Hepatic stellate cell (primary cell): Measurements from ENCODE around the gene CLNK.
"Not testable (repeated sequence)": the region's sequence is repeated elsewhere in the genome, so short reads cannot be mapped to it uniquely, and the experiment has no call there.

Experiments used
- DNase-seq: peaks from one replicate; pipeline ENCODE4 v3.0.0; 2011; ENCODE audit warnings: low spot score

CLNK gene

GRCh38 chr4:10577508-10578426 lies 106.8 kb downstream of the CLNK start:
- DNase-seq: no peak

- DNase-seq: no peak
Measured at GRCh38 chr4:10577018-10577417, 107.5 kb downstream of the CLNK start.

DNA sequence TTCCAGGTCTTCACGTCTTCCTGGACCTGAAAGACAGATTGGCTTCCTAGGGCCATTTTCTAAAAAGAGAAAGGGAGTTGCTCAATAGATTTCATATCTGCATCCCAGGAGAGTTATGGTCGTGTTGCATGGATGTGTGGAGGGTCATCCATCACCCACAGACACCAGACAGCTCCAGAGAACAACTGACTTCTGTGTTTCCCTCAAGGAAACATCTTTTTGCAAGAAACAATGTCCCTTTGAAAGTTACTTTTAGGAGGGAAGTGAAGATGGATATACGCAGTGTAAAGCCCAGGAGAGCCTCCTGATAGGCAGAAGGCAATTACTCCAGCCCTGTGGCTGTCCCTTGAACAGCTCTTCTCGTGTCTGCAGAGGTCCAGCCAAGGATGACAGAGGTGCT lies 108.3 kb downstream of the CLNK start:
- no peak for DNase-seq

- DNase-seq: no peak
Measured at GRCh38 chr4:10575414-10575813, 109.2 kb downstream of the CLNK start.

DNA sequence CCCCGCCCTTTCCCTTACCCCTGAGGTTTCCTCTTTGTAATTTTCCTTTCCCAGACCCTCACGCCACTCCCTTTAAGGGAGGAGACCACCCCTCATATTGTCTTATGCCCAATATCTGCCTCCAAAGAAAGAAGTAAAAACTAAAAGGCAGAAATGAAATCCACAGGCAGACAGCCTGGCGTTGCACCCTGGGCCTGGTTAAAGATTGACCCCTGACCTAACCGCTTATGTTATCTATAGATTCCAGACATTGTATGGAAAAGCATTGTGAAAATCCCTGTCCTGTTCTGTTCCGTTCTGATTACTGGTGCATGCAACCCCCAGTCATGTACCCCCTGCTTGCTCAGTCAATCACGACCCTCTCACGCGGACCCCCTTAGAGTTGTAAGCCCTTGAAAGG lies 110.0 kb downstream of the CLNK start:
- not testable (repeated sequence) for DNase-seq

DNA sequence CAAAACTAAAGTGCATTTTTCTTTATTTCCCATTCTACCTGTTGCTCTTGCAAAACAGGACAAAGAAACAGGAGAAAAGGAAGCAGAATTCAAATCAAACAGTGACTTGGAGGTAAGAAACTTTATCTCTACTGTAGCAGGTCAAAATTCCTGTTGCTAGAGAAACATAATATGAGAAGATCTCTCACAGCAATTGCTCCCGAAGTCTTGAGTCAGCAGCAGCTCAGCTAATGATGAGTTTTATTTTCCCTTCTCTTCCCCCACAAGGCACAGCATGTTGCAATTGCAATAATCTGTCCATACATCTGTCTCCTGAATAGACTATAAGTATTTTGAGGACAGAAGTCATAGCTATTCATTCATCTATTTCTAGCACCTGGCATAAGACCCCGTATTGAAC lies 112.7 kb downstream of the CLNK start:
- no peak for DNase-seq

- DNase-seq: no peak
Measured at GRCh38 chr4:10569491-10569890, 115.1 kb downstream of the CLNK start.

DNA sequence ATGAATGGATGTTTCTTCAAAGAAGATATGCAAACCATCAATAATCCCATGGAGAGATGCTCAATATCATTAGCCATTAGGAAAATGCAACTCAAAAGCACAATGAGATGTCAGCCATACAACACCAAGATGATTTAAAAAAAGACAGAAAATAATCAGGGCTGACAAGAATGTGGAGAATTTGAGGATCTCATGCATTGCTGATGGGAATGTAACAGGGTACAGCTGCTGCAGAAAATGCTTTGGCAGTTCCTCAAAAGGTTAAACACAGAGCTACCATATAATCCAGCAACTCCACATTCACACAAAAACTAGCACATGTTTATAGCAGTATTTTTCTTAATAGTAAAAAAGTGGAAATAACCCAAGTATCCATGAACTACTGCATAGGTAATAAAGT lies 116.8 kb downstream of the CLNK start:
- no peak for DNase-seq

GRCh38 chr4:10565166-10565780 lies 119.3 kb downstream of the CLNK start:
- no peak for DNase-seq

DNA sequence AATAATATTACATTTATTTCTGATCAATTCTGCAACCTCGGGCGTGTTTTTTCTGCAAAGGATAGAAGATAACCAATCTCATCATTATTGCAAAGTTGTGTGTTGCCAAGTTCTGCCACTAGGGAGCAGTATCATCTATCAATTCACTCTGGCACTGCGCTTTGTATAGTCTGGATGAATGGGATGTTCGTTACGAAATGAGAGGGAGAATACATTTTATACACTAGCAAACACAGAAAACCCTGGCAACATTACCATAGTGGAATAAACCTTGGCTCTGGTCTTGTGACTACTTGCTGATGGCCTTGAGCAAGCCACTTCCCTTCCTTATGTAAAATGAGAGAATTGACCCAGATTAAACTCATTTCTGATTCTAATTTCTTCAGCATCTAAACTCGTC lies 129.9 kb downstream of the CLNK start:
- peak; percentile 35 for DNase-seq

DNA sequence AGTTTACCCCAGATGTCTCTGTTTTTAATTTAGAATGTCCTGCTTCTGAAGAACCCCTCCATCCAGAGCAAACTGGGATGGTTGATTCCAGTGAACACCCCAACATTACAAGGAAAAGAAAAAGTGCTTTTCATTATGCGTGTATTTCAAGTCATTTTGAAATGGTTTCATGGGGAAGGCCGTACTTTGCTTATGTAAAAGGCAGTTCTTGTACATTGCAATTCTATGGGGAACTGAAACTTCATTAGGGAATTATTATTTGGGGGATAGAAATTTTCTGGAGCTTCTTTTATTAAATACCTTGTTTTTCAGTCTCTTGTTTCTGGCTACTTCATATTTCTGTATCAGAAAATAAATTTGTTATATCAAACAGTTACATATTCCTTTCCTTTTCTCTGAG lies 130.4 kb downstream of the CLNK start:
- DNase-seq: no peak

GRCh38 chr4:10552591-10553280 lies 131.8 kb downstream of the CLNK start:
- no peak for DNase-seq

DNA sequence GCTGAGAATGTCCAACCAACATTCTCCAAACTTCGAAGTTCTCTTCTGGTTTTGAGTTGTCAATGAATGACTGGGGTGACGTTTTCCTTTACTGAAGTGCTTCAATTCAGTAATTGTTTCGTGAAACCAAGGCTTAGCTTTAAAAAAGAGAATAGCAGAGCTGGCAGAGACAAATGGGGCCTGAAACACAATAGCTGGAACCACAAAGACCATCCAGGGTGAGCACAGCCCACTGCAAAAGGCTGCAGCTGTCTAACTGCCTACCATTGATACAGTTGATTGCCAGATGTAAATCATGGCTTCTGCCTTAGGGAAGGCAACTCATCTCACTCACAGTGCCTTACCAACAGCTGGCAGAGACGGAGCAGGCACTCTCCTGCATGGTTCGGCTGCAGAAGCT lies 148.7 kb downstream of the CLNK start:
- DNase-seq: no peak

DNA sequence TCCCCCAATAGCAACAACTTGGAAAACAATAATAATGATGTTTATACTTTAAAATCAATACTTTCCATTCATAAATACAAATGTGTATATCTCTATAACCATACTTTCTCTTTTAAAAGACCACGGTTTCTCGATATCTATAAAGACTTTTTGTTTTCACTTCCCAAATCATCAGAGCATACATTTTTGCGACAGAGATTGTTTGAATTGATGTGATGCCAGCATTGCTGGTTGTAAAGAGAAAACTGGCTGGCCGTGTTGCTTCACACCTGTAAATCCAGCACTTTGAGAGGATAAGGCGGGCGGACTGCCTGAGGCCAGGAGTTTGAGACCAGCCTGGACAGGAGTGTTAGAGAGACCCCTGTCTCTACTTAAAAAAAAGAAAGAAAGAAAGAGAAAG lies 149.7 kb downstream of the CLNK start:
- DNase-seq: no peak

GRCh38 chr4:10532155-10532554 lies 152.4 kb downstream of the CLNK start:
- no peak for DNase-seq

GRCh38 chr4:10530137-10530786 lies 154.3 kb downstream of the CLNK start:
- no peak for DNase-seq

DNA sequence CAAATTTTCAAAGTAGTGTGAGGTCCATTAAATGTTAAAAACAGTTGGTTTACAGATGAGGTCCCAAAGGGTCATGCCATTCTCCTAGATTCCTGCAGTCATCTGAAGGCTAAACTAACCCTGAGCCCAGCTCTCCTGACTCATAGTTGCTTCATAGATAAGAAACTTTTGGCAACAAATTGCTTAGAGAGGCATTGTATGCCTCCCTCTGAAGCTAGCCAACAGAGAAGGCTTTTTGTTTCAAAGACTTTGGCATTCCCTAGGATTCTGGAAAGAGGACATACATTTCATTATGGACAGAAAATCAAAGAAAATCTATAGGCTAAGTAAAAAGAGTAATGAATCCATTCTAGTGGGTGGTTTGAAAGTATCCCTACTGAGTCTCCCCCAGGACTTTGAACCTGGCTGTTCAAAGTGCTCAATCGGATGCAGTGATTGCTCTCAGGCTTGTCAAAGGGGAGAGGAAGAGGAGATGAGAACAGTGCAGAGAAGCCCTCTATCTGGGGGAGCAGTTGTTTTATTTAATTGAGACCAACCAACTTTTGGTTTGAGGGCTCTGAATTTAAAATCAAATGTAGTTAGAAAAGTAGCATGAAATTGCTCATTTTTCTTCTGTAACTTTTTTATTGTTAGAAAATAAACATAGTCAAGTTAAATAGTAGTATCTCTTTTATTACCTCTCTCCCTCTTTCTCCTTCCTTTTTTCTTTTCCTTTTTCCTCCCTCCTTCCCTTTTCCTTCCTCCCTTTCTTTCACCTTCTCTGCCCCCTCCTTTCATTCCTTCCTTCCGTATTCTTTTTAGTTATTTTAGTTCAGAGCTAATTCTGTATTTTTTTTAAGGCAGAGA lies 155.1 kb downstream of the CLNK start:
- DNase-seq: no peak

DNA sequence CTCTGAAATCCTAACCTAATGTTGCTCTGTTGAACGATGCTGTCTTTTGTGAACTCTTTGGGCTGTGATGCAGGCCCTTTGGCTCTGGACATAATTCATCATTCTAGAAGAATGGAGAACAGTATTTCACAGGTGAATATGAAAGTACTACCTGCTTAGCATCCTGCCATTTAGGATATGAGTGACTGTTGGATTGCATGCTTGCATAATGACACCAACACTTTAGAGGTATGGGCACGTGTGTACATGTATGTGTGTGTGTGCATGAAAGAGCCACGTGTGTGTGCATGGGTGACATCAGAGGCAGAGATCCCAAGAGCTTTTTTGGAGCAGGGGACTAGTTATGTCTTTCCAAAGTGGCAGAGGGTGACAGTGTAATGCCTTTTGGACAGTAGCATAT lies 157.1 kb downstream of the CLNK start:
- DNase-seq: no peak

DNA sequence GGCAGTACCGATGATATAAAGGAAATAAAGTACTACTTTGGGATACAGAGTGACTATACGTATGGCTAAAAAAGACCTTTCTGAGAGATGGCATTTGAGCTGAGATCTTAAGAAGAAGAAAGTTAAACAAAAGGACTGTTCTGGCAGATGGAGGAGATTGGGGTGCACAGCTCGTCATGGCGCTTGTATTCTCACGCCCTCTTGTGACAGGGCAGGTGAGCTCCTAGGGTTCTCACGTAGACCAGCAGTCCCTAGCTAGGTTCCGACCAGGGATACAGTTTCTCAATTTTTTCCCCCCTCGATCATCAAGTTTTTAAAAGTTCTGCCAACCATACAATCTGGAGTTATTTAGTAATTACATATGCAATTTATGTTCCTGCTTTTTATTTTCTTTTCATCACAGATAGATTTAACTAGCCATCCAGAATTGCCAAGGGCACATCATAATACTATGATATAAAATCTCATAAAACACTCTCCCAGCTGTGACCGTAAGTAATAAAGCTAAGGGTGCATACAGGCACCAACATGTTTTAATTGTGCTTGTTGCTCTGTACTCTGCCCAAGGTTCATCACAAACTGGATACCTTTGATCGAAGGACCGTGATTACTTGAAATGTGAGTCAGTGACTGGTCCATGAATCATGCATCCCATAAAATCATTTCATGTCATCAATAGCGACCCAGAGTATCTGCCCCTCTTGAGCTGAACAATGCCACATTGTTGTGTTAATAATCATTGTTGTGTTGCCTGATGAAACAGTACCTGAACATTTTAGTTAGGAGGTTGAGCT lies 157.9 kb downstream of the CLNK start:
- DNase-seq: no peak

- no peak for DNase-seq
Measured at GRCh38 chr4:10524196-10524833, 160.3 kb downstream of the CLNK start.
